GM23248 (cell line): Measurements from ENCODE around the gene PEX3.

ENCODE experiments used
- EZH2 ChIP-seq: fragments of 200-600 bp; sonication (generic); IDR thresholded peaks from 2 replicates; pipeline ENCODE4 v1.6.1; 2018; ENCODE audit warnings: antibody characterized with exemption, mild to moderate bottlenecking; ENCODE audit not compliant: insufficient read depth, poor library complexity, severe bottlenecking
- EZH2phosphoT487 ChIP-seq: fragments of 200-600 bp; sonication (generic); IDR thresholded peaks from 2 replicates; pipeline ENCODE4 v1.6.1; 2018; ENCODE audit warnings: antibody characterized with exemption, moderate library complexity, mild to moderate bottlenecking, low read depth; ENCODE audit not compliant: insufficient read depth

DNA sequence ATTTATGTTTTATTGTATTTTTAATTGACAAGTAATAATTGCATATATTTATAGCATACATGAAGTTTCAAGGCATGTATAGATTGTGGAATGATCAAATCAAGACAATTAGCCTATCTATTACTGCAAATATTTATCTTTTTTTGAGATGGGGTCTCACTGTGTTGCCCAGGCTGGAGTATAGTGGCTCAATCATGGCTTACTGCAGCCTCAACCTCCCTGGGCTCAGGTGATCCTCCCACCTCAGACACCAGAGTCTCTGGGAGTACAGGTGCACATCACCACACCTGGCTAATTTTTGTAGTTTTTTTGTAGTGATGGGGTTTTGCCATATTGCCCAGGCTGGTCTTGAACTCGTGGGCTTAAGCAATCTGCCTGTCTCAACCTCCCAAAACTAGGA lies 77.1 kb downstream of the PEX3 start:
- TF ChIP-seq EZH2: no peak
- TF ChIP-seq EZH2phosphoT487: no peak
